IMR-90 (cell line): ENCODE results near the gene STIM1. TPM values are rescaled to one million over a fixed set of nuclear protein-coding genes. Genes with fewer than 3 reads are reported as not detected.

Experiments
- ATAC-seq: fragments of 200-7000 bp; cut with Tn5 transposase; 2 replicates; pipeline ENCODE4 v1.9.1; 2020; ENCODE audit warnings: low read depth, mild to moderate bottlenecking, moderate library complexity
- BruUV-seq: library from RNA; stranded (reverse); fragments of 400-500 nt; replicated peaks from 2 replicates; lab custom pipeline; 2021; lab: Mats Ljungman, UMichigan
- CTCF ChIA-PET: fragments of 300-600 bp; formaldehyde crosslinking; extraction: SDS; loops from one replicate; lab custom pipeline; 2021; ENCODE audit warnings: antibody characterized with exemption; lab: Yijun Ruan, JAX
- POLR2A ChIA-PET: fragments of 300-600 bp; sonication (Branson Sonifier 250); formaldehyde crosslinking; loops from one replicate; lab custom pipeline; 2022; ENCODE audit warnings: antibody characterized with exemption; ENCODE audit not compliant: unreplicated experiment; lab: Charles Lee
- DNase-seq: peaks from one replicate; pipeline ENCODE4 v3.0.0; 2013
- H2AFZ ChIP-seq: replicated peaks from 2 replicates; pipeline ENCODE3; 2013; ENCODE audit warnings: low read length, mild to moderate bottlenecking; ENCODE audit not compliant: poor library complexity
- H2AK5ac ChIP-seq: 2 replicates; pipeline ENCODE4 v1.6.1; 2013; ENCODE audit warnings: low read depth, low read length, inconsistent platforms
- H2AK9ac ChIP-seq: replicated peaks from 2 replicates; pipeline ENCODE3; 2013; ENCODE audit warnings: mild to moderate bottlenecking, low read depth, low read length, moderate library complexity; ENCODE audit not compliant: poor library complexity
- H2BK120ac ChIP-seq: 2 replicates; pipeline ENCODE4 v1.6.1; 2013; ENCODE audit warnings: low read depth, low read length, inconsistent platforms
- H2BK15ac ChIP-seq: 3 replicates; pipeline ENCODE4 v1.6.1; 2013; ENCODE audit warnings: low read depth, low read length, inconsistent platforms
- H2BK20ac ChIP-seq: 2 replicates; pipeline ENCODE4 v1.6.1; 2013; ENCODE audit warnings: low read depth, mild to moderate bottlenecking, inconsistent platforms, low read length, moderate library complexity
- H2BK5ac ChIP-seq: 2 replicates; pipeline ENCODE4 v1.6.1; 2013; ENCODE audit warnings: mild to moderate bottlenecking, low read depth, low read length, inconsistent platforms; ENCODE audit not compliant: poor library complexity, severe bottlenecking
- H3K14ac ChIP-seq: replicated peaks from 2 replicates; pipeline ENCODE4 v1.6.1; 2013; ENCODE audit warnings: low read depth, low read length, inconsistent platforms
- H3K18ac ChIP-seq: 2 replicates; pipeline ENCODE4 v1.6.1; 2013; ENCODE audit warnings: low read depth, low read length, control low read depth
- H3K23ac ChIP-seq: 2 replicates; pipeline ENCODE4 v1.6.1; 2013; ENCODE audit warnings: low read depth, low read length, inconsistent platforms
- H3K27ac ChIP-seq: 2 replicates; pipeline ENCODE4 v1.5.1; 2013; ENCODE audit warnings: mild to moderate bottlenecking, control low read depth, low read length; ENCODE audit not compliant: insufficient read depth
- H3K27me3 ChIP-seq: 2 replicates; pipeline ENCODE4 v1.6.1; 2013; ENCODE audit warnings: low read length; ENCODE audit not compliant: control insufficient read depth, insufficient read depth
- H3K36me3 ChIP-seq: 2 replicates; pipeline ENCODE4 v1.6.1; 2013; ENCODE audit warnings: low read length, mixed read lengths; ENCODE audit not compliant: control insufficient read depth, insufficient read depth
- H3K4ac ChIP-seq: 2 replicates; pipeline ENCODE4 v1.6.1; 2013; ENCODE audit warnings: low read depth, low read length, inconsistent platforms
- H3K4me1 ChIP-seq: 2 replicates; pipeline ENCODE4 v1.6.1; 2013; ENCODE audit warnings: low read length, mixed read lengths; ENCODE audit not compliant: control insufficient read depth, insufficient read depth
- H3K4me2 ChIP-seq: 2 replicates; pipeline ENCODE4 v1.6.1; 2013; ENCODE audit warnings: low read depth, mild to moderate bottlenecking, control low read depth, low read length, moderate library complexity
- H3K4me3 ChIP-seq: 2 replicates; pipeline ENCODE4 v1.5.1; 2013; ENCODE audit warnings: low read depth, mild to moderate bottlenecking, control low read depth, low read length, moderate library complexity; ENCODE audit not compliant: insufficient read depth
- H3K56ac ChIP-seq: 2 replicates; pipeline ENCODE4 v1.6.1; 2013; ENCODE audit warnings: low read length, inconsistent platforms; ENCODE audit not compliant: insufficient read depth; ENCODE audit errors: extremely low read depth
- H3K79me1 ChIP-seq, 2 experiments: 2 replicates each; pipeline ENCODE4 v1.6.1; 2013; ENCODE audit warnings: low read length in 2 of 2, inconsistent platforms in 1 of 2, low read depth in 1 of 2
- H3K9ac ChIP-seq: 2 replicates; pipeline ENCODE4 v1.6.1; 2013; ENCODE audit warnings: low read depth, low read length, control low read depth
- H3K9me1 ChIP-seq: 2 replicates; pipeline ENCODE4 v1.6.1; 2013; ENCODE audit warnings: low read length, inconsistent platforms; ENCODE audit not compliant: insufficient read depth
- H3K9me3 ChIP-seq: 2 replicates; pipeline ENCODE4 v1.6.1; 2013; ENCODE audit warnings: low read length; ENCODE audit not compliant: control insufficient read depth, insufficient read depth
- H4K20me1 ChIP-seq: 2 replicates; pipeline ENCODE4 v1.6.1; 2013; ENCODE audit warnings: low read length, inconsistent platforms; ENCODE audit not compliant: insufficient read depth
- H4K5ac ChIP-seq: 2 replicates; pipeline ENCODE4 v1.6.1; 2013; ENCODE audit warnings: mild to moderate bottlenecking, low read depth, low read length, control low read depth
- H4K8ac ChIP-seq, 2 experiments: 2 replicates each; pipeline ENCODE4 v1.6.1; 2013; ENCODE audit warnings: low read depth in 2 of 2, low read length in 2 of 2, control low read depth in 1 of 2, inconsistent platforms in 1 of 2
- H4K91ac ChIP-seq: 2 replicates; pipeline ENCODE4 v1.6.1; 2013; ENCODE audit warnings: low read depth, low read length, inconsistent platforms; ENCODE audit not compliant: insufficient read depth
- BHLHE40 ChIP-seq: fragments of 150-350 bp; IDR thresholded peaks from 2 replicates; pipeline ENCODE4 v1.6.1; 2016; ENCODE audit warnings: mild to moderate bottlenecking, low read depth, low read length
- CEBPB ChIP-seq: IDR thresholded peaks from 2 replicates; pipeline ENCODE4 v1.6.1; 2012; ENCODE audit warnings: low read depth, low read length, improper control_type of control experiment
- CHD1 ChIP-seq: IDR thresholded peaks from 2 replicates; pipeline ENCODE4 v1.6.1; 2012; ENCODE audit warnings: low read depth, low read length, improper control_type of control experiment
- CTCF ChIP-seq: conservative IDR thresholded peaks from 2 replicates; pipeline ENCODE4 v1.5.1; 2012; ENCODE audit warnings: mild to moderate bottlenecking, low read depth, low read length, improper control_type of control experiment
- MAFK ChIP-seq: IDR thresholded peaks from 2 replicates; pipeline ENCODE4 v1.6.1; 2012; ENCODE audit warnings: low read depth, low read length, improper control_type of control experiment
- MAZ ChIP-seq: IDR thresholded peaks from 2 replicates; pipeline ENCODE4 v1.6.1; 2012; ENCODE audit warnings: low read depth, mild to moderate bottlenecking, low read length, improper control_type of control experiment, moderate library complexity, borderline replicate concordance
- MXI1 ChIP-seq: IDR thresholded peaks from 2 replicates; pipeline ENCODE4 v1.6.1; 2012; ENCODE audit warnings: low read depth, mild to moderate bottlenecking, low read length, moderate library complexity, borderline replicate concordance
- RAD21 ChIP-seq: IDR thresholded peaks from 2 replicates; pipeline ENCODE4 v1.6.1; 2012; ENCODE audit warnings: low read length, improper control_type of control experiment
- RCOR1 ChIP-seq: IDR thresholded peaks from 2 replicates; pipeline ENCODE4 v1.6.1; 2012; ENCODE audit warnings: mild to moderate bottlenecking, low read length, improper control_type of control experiment; ENCODE audit not compliant: insufficient replicate concordance
- RFX5 ChIP-seq: IDR thresholded peaks from 2 replicates; pipeline ENCODE4 v1.8.0; 2012; ENCODE audit warnings: low read depth, mild to moderate bottlenecking, low read length, moderate library complexity
- SMC3 ChIP-seq: fragments of 150-350 bp; IDR thresholded peaks from 2 replicates; pipeline ENCODE4 v1.6.1; 2016; ENCODE audit warnings: low read depth, mild to moderate bottlenecking, antibody characterized with exemption, low read length, moderate library complexity
- USF2 ChIP-seq: fragments of 150-350 bp; IDR thresholded peaks from 2 replicates; pipeline ENCODE4 v1.6.1; 2017; ENCODE audit warnings: mild to moderate bottlenecking, antibody characterized with exemption, low read length, low read depth
- WGBS, 2 experiments: methylation state at CpG; one replicate each; pipeline versions ENCODE4 v1.1.5 to v1.1.7; 2013; ENCODE audit warnings: missing lambda C conversion rate in 2 of 2; ENCODE audit not compliant: insufficient read length in 1 of 2; ENCODE audit errors: extremely low coverage in 2 of 2; 5-methylcytosine and 5-hydroxymethylcytosine counted together
- dilution Hi-C: fragments of 300-500 bp; cut with HindIII; formaldehyde crosslinking; loops from one replicate; pipeline ENCODE4 v1.14.3; 2018; ENCODE audit warnings: low sequenced_read_pairs; ENCODE audit not compliant: unreplicated experiment
- in situ Hi-C: fragments of 300-500 bp; cut with MboI; formaldehyde crosslinking; loops from 3 replicates; pipeline ENCODE4 v1.14.3; 2019; ENCODE audit warnings: low sequenced_read_pairs, inconsistent platforms, mixed read lengths
- intact Hi-C: fragments of 100-400 bp; cut with micrococcal nuclease; formaldehyde crosslinking; loops from 2 replicates; pipeline ENCODE4 v1.10.0; 2022
- polyA plus RNA-seq, 3 experiments: library from polyadenylated mRNA; depleted of rRNA; stranded (reverse); fragments of >200 nt; gene quantifications; 2 replicates each; pipeline ENCODE4 v1.2.3, GENCODE V29; 2012; ENCODE audit warnings: low replicate concordance in 1 of 3
- total RNA-seq: library from RNA; depleted of rRNA; stranded (reverse); fragments of >200 nt; gene quantifications from 2 replicates; pipeline ENCODE4 v1.2.3, GENCODE V29; 2012

Gene STIM1
- total and polyA plus RNA-seq, 2 of the 4 experiments (the other 2 are of a cell fraction): 17.9 to 23.0 TPM

GRCh38 chr11:4068962-4069361 is 213.5 kb downstream of the STIM1 start:
- WGBS, 2 experiments: no CpG with 5 or more reads among the region's 1 CpG
- no peak overlapping the region for H4K8ac ChIP-seq
- no peak overlapping the region for H2BK5ac ChIP-seq
- H2AK5ac ChIP-seq: no peak overlapping the region
- CTCF ChIA-PET: interaction anchor here (1.3 to 8.0 kb wide), 2 partner anchors 217 to 227 kb away, joined by 3 to 186 read pairs; partner anchors contain the start of gene STIM1
- no peak overlapping the region for H4K5ac ChIP-seq
- no peaks in the 10 kb centered on the region for H4K20me1 ChIP-seq
- H2AFZ ChIP-seq: no peak overlapping the region
- H3K9me1 ChIP-seq: no peaks in the 10 kb centered on the region; the same call in 1 of the 2 replicates
- BruUV-seq: no TSS peak
- no peak overlapping the region for H3K4ac ChIP-seq
- no peak overlapping the region for H3K23ac ChIP-seq
- H2BK15ac ChIP-seq: no peak overlapping the region
- TF ChIP-seq RCOR1: no peak
- TF ChIP-seq MAFK: no peak
- no peak for TF ChIP-seq MAZ
- TF ChIP-seq RFX5: no peak
- TF ChIP-seq SMC3: no peak
- TF ChIP-seq CHD1: no peak
- no peak for TF ChIP-seq USF2
- no peak for TF ChIP-seq RAD21
- no peak for TF ChIP-seq CEBPB
- TF ChIP-seq MXI1: no peak
- no peak for TF ChIP-seq CTCF
- no peak for TF ChIP-seq BHLHE40
- no peak overlapping the region for H3K27ac ChIP-seq
- no peak overlapping the region for H2BK120ac ChIP-seq
- intact Hi-C loops (no loop called here), dilution Hi-C loops (no loop called here), in situ Hi-C loops (no loop called here)
- H3K56ac ChIP-seq: no peak overlapping the region
- no peak for ATAC-seq
- no peak overlapping the region for H3K9ac ChIP-seq
- no peaks in the 10 kb centered on the region for H3K27me3 ChIP-seq
- H3K36me3 ChIP-seq: no peaks in the 10 kb centered on the region
- no peak overlapping the region for H3K18ac ChIP-seq
- no peak overlapping the region for H2AK9ac ChIP-seq
- no peak for DNase-seq
- POLR2A ChIA-PET: no interaction called here
- H2BK20ac ChIP-seq: no peak overlapping the region; the same call in 1 of the 2 replicates
- 0 out of 2 replicates have a peak, but pooled peaks cover 5% of the 10 kb centered on the region for H3K4me1 ChIP-seq
- H4K91ac ChIP-seq: no peak overlapping the region
- no peaks in the 10 kb centered on the region for H3K79me1 ChIP-seq
- no peak overlapping the region for H3K4me3 ChIP-seq
- H3K14ac ChIP-seq: 0 out of 2 replicates have a peak overlapping the region, but pooled peaks have one; percentile 28
- H3K4me2 ChIP-seq: no peak overlapping the region
- no peaks in the 10 kb centered on the region for H3K9me3 ChIP-seq
